A549 treated with CORT108297 at 1 μM for 4 hours (cell line): ENCODE results near the gene ZCCHC8. TPM values are rescaled to one million over a fixed set of nuclear protein-coding genes. Genes with fewer than 3 reads are reported as not detected.

ENCODE experiments used
- total RNA-seq: library from RNA; stranded (reverse); fragments of 200-300 nt; extraction: Qiagen RNA extraction; gene quantifications from 5 replicates; pipeline ENCODE4 v1.2.3, GENCODE V29; 2022

ZCCHC8 gene
- 23.9 to 26.1 TPM (median 25.4 TPM) in 5 replicates for total RNA-seq

GRCh38 chr12:122500685-122501488 lies at the start of gene ZCCHC8:
TSS of gene ZCCHC8 (minus strand) at chr12:122500932. CDS start at chr12:122500840, 92 bp downstream.

GRCh38 chr12:122526683-122527477 lies 26.1 kb upstream of the ZCCHC8 start, which contains the start of the genes KNTC1 and RSRC2:
TSS of gene KNTC1 (plus strand) at chr12:122527249. CDS start at chr12:122530064, 2,815 bp downstream.
TSS of gene RSRC2 (minus strand) at chr12:122526936. CDS start at chr12:122526853, 83 bp downstream.

DNA sequence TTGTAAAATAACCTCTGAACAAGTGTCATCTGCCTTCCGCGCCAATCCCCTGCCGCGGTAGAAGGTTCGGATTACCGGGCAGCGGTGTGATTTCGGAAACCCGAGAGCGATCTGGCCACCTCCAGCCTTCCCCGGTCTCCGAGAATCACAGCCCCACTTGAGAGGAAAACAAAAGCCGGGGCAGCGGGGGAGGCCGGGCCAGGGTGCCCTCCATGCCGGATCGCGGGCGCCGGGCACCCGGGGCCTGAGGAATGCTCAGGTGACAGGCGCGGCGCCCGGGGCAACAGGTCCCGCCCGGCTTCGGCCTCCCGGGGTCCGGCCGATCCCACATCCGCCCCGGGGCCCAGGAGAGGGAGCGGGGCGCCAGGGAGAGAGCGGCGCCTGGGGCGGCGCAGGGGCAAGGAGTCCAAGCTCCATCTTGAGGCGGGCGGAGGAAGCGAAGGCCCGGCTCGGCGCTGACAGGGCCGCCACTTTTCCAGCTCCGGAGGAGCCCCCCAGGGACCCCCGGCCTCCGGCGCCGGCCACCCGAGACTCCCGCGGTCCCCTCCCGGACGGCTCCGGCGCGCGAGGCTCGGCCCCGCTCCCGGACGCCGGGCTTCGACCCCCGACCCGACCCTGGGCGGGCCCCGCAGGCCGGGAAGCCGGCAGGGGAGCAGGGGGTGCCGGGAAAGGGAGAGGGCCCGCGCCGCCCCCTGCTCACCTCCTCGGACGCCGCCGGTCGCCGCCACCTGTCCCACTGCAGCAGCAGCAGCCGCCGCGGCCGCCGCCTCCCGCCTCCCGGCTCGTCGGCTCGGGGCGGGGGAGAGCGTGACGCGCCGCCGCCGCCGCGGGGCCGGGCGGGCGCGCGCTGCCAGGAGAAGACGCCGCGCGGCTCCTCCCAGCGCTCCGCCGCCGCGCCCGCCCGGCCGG lies 78.7 kb downstream of the ZCCHC8 start, which contains the start of gene CLIP1:
Gene CLIP1, minus strand, starts transcription at position 849 of the 909 bp plus-strand sequence. CDS start 42,217 bp downstream, outside the sequence.

Other genes starting within 250 kb of the ZCCHC8 start
- 18.3 to 20.6 TPM (median 19.6 TPM) in 5 replicates for gene VPS33A, start 234.4 kb downstream of the ZCCHC8 start, total RNA-seq
- 35.8 to 59.4 TPM (median 42.5 TPM) in 5 replicates for gene CLIP1, start 78.3 kb downstream of the ZCCHC8 start, total RNA-seq
- gene RSRC2, start 26.0 kb upstream of the ZCCHC8 start, total RNA-seq: 41.5 to 76.5 TPM (median 53.3 TPM) in 5 replicates
- gene KNTC1, start 26.3 kb upstream of the ZCCHC8 start, total RNA-seq: 22.1 to 24.1 TPM (median 23.3 TPM) in 5 replicates
- 0.09 to 0.29 TPM (median 0.16 TPM) in 5 replicates for gene HCAR2, start 202.4 kb upstream of the ZCCHC8 start, total RNA-seq
- 0.06 to 0.22 TPM (median 0.08 TPM) in 5 replicates for gene HCAR3, start 215.9 kb upstream of the ZCCHC8 start, total RNA-seq
- 0.01 to 0.06 TPM (median 0.02 TPM) in 5 replicates for gene HCAR1, start 229.9 kb upstream of the ZCCHC8 start, total RNA-seq